GM12864 (cell line): ENCODE data around the gene MAP3K14.

Experiments
- DNase-seq: peaks from one replicate; pipeline ENCODE4 v3.0.0-alpha.2; 2011; ENCODE audit warnings: low read depth
- H3K4me3 ChIP-seq: 2 replicates; pipeline ENCODE4 v1.5.1; 2011; ENCODE audit warnings: mild to moderate bottlenecking, low read depth, low read length, control low read depth
- TF ChIP-seq, protein P1 (sequence below): IDR thresholded peaks from 2 replicates; pipeline ENCODE4 v1.5.1; 2011; ENCODE audit warnings: low read depth, mild to moderate bottlenecking, moderate library complexity, low read length, control low read depth, inconsistent platforms; ENCODE audit errors: missing control alignments

The MAP3K14 gene

DNA sequence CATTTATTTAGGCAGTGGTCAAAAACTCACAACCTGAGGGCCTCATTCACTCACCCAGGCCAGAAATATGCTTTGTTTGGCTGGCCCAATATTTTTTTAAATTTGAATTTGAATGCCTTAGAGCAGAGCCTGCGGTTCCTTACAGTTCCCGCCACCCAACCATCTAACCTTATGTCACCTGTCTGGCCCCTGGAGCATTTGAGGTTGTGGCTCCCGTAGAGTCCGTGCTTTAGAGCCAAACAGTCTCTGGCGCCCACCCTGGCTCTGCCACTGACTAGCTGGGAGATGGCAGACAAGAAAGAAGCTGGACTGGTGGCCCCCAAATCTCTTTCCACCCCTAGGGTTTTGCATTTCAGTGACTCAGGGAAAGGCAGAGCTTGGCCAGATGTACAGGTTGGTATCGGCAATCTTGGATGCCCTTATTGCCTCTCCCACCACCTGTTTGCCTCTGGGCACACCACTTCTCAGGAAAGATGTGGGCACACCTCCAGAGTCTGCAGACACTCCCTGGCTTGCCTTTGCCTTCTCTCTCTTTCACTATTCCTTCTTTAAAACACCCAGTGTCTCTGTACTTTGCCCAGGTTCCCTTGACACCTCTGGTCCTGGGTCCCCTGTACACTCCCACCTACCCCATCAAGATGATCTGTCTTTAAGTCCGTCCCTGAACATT is 1.9 kb upstream of the MAP3K14 start:
- TF ChIP-seq, protein P1, sequence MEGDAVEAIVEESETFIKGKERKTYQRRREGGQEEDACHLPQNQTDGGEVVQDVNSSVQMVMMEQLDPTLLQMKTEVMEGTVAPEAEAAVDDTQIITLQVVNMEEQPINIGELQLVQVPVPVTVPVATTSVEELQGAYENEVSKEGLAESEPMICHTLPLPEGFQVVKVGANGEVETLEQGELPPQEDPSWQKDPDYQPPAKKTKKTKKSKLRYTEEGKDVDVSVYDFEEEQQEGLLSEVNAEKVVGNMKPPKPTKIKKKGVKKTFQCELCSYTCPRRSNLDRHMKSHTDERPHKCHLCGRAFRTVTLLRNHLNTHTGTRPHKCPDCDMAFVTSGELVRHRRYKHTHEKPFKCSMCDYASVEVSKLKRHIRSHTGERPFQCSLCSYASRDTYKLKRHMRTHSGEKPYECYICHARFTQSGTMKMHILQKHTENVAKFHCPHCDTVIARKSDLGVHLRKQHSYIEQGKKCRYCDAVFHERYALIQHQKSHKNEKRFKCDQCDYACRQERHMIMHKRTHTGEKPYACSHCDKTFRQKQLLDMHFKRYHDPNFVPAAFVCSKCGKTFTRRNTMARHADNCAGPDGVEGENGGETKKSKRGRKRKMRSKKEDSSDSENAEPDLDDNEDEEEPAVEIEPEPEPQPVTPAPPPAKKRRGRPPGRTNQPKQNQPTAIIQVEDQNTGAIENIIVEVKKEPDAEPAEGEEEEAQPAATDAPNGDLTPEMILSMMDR: no peak
- DNase-seq: no peak
- no peak overlapping the region for H3K4me3 ChIP-seq

DNA sequence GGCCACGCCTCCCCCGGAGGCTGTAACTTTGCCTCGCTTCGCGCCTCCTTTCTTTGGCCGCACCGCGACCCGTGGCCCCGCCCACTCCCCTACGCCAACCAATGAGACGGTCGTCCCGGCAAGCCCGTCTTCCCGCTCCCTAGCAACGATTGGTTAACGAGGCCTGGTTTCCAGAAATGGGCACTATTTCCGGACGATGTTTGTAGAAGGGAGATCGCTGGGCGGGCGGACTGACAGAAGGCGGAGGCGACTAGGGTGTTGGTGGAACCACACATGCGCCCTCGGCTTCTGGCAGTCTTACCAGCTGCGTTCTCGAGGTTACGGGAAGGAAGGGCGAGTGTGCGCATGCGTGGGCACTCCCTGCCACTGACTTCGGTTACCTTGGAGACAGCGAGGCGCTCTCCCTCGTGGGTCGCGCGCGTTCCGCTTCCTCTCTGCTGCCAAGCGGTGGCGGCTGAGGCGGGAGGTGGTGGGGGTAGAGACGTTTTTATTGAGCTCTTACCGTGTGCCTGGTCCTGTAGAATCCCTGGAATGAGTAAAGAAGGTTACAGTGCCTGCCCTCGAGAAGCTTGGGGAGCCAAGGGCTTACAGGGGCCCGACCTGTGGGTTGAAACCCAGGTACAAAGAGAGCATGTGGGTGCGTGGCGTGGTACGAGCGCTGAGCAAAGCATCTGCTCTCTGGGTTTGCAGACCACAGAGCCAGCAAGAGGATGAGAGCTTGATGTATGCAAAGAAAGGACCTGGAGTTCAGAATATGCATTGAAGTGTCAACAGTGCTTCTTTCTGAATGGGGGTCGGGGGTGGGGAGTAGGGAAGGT is 500 bp upstream of the MAP3K14 start:
- DNase-seq: peak; percentile 100
- TF ChIP-seq, protein P1: no peak
- H3K4me3 ChIP-seq: peak overlapping the region; percentile 63

DNA sequence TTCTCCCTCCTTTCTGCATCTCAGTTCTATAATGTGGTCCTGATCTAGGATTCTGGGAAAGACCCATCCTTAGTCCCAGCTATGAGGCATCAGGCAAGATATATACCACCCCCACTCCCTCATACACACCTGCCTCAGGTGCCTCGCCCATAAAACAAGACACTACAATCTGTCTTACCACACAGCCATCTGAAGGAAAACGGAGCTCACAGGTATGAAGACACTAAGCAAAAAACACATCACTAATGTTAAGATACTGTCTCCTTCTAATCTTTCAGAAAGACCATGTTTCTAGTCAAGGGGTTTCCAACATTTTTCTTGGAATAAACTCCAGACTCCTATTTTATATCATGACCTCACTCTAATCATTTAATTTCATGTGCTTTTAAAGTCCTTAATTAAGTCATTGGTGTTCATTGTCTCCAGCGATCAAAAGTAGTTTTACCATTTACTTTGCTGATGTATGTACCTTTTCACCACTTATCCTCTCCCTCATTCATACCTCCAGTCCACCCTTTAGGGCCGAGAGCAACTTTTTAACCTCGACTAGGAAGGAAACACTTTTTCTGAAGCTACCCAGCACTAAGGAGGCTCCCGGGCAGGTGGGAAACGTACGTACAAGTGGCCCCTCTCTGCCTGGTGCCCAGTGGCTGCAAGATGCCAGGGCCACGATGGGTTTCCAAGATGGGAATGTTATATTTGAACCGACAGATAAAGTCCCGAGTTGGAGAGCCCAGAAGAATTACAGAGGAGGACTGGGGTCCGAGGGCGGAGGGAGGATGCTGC is 979 bp downstream of the MAP3K14 start:
- H3K4me3 ChIP-seq: peak overlapping the region; percentile 79
- no peak for DNase-seq
- TF ChIP-seq, protein P1: no peak

DNA sequence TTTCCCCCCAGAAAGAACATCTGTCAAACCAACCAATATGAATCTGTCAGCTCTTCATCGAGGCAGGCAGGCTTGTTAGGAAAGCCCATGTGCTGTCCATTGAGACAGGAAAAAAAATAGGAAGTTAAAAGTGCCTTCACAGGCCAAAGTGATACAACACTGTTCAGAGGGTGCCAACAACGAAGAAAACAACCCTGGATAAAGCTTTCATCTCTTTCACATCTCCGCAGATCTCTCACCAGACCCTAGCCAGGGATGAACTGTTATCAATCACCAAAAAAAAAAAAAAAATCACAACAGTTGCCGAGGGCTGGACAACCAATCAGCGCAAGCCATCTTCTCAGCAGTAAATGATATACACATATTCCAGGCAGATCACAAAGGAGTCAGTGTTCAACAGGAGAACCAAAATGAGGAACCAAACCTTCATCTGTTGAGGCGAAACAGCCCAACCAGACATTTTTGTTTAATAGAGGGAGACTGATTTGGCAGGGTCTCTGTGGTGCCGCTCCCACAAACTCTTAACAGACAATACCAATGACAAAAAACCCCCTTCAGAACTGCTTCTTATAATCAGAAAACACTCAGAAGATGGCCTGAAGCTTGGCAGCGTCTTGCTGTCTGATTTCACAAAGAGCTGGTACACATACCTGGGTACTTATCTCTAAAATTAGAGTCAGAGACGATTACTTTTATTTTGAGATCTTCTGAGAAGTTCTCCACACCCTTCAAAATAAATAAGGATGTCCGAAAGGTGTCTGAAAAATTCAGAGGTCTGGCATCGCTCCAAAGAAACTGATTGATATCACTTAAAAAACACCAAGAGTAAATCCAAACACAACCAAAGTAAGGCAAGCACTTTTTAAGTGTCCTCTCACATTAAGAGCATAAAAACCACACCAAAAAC is 1.8 kb downstream of the MAP3K14 start:
- peak overlapping the region; percentile 79 for H3K4me3 ChIP-seq
- TF ChIP-seq, protein P1: no peak
- DNase-seq: no peak

DNA sequence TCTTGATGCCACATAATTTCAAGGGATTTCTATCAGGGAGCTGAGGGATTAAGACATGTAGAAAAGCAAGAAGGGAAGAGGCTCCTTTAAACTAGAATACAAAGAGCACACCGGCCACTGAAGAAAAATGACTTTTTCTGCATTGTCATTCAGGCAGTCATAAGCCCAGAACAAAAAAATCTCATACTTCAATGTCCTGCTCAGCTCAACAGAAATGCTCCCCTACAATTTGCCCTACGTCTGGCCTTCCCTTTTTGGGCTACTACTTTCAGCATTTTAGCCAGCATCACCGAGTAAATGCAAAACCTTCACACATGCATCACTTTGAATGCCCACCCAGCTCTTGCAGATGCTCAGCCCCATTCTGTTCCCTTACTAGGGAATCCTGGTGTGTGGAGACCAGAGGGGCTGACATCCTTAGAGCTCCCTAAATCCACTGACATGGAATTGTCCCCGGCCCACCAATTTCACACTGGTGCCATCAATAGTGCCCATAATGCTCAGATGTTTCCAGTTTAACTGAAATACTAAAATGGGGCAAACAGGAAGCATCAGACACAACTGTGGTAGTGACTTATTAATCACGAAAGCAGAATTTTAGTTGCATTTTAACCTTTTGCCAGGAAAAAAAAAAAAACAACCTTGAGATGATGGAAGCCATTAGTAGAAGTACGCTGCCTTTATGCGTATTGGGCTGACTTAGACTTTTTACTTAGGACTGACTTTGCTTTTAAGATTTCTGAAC is 2.7 kb downstream of the MAP3K14 start:
- H3K4me3 ChIP-seq: peak overlapping the region; percentile 79

More for the DNA sequence above, 2.7 kb downstream of the MAP3K14 start:
- TF ChIP-seq, protein P1: no peak
- DNase-seq: no peak
